NCI-H1048 (cell line): ENCODE measurements around the gene DSCAM.

Experiments
- DNase-seq: peaks from one replicate; lab custom pipeline; 2025; lab: John Stamatoyannopoulos, UW

DSCAM gene

DNA sequence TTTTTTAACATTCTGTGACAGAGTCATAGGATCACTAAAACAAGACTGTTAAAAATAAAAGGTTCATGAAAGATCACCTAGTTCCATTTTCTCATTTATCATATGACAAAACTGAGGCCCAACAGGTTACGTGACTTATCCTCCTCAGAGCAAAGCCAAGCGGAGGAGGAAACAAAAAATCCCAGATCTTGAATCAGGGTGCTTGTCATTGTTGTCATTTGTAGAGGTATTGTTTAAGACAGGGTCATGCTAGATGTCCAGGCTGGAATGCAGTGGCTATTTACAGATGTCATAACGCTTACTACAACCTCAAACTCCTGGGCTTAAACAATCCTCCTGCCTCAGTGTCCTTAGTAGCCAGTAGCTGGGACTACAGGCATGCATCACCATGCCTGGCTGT, 293.2 kb downstream of the DSCAM start:
- DNase-seq: no peak

DNA sequence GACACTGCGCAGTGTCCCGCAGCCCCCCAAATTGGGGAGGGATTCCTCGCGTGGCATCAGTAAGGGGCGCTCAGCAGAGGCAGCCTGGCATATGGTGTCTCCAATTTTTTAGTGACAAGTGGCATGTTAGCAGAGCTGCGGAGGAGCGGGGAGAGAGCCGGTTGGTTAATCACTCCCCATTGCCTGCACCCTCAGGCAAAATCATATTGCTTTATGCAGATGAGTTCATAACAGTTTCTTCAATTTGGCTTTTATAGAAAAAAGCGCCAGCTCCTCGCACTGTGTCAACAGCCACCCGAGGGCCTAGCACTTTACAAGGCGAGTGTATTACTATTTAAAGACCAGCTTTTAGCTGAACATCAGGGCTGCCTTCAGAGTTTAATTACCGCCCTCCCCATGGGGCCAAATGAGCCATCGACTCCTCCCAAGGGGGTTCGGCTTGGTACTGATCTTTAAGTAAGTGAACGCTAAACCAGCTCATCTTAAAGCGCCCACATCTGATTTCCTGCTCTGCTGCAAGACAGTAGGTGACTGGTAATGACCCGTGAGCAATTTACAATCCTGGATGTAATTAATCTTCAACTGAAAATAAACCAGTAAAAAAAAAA, 298.9 kb downstream of the DSCAM start:
- no peak for DNase-seq

- no peak for DNase-seq
These were observed 300.3 kb downstream of the DSCAM start for GRCh38 chr21:40546647-40547046.

- DNase-seq: no peak
These were observed 306.7 kb downstream of the DSCAM start for GRCh38 chr21:40540216-40540615.

DNA sequence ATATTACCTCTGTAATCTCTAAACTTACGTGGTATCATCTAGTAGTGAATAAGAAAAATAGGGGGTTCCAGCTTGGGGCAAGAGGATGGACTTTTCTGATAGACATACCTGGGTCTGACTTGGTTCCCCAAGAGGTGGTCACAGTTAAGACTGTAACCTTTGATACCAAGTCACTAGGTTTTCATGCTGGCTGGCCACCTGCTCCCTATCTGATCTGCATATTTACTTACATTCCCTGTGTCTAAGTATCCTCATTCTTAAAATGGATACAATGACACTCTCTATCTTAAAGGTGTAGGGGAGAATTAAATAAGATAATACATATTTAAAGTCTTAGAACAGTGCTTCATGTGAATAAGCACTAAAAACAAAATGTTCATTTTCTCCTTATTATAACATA, 312.1 kb downstream of the DSCAM start:
- no peak for DNase-seq

DNA sequence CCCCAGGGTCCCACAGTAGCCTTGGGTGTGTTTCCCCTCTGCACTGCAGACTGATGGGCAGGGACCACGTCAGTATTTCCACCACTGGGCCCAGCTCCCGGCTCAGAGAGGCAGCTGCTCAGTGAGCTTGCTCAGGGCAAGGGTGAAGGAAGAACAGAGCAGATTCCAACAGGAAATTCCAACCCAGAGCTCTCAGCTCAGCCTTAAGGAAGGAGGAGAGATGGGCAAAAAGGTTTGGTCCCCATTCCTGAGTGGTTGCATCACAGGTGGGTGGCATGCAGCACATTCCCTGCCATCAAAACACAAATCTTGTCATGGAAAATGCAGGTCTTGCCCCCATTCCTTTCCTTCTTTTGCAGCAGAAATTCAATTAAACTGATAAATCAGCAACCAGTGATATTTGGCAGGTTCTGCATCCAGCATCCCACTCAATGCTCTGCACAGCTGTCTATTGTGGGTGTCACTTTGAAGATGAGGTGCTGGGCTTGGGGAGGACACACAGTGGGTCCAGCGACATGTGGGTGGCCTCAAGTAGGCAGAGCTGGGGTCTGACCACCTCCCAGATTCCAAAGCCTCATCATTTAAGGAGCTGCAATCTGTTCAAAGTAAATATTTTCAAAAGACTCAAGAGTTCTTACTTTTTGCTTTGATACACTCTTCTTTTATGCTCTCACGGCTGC, 315.4 kb downstream of the DSCAM start:
- DNase-seq: no peak

GRCh38 chr21:40531016-40531415, 315.9 kb downstream of the DSCAM start:
- no peak for DNase-seq

DNA sequence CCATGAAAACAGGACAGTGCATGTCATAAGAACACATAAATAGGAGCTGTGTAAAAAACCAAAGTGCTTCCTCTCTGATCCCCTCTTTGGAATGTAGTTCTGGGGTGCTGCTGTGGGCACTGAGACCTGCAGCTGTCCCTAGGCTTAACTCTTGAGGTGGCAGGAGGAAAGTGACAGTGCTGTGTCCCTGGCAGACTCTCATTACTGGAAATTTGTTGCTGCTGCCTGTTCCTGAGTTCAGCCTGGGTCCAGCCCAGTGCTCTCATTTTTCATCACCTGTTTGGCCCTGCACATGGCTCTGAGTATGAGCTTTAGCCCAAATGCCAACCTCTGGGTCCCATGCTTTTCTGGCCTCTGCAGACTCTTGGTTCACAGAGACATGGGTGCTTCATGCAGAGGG, 329.3 kb downstream of the DSCAM start:
- DNase-seq: no peak

- no peak for DNase-seq
These were observed 330.6 kb downstream of the DSCAM start for GRCh38 chr21:40516335-40516734.

DNA sequence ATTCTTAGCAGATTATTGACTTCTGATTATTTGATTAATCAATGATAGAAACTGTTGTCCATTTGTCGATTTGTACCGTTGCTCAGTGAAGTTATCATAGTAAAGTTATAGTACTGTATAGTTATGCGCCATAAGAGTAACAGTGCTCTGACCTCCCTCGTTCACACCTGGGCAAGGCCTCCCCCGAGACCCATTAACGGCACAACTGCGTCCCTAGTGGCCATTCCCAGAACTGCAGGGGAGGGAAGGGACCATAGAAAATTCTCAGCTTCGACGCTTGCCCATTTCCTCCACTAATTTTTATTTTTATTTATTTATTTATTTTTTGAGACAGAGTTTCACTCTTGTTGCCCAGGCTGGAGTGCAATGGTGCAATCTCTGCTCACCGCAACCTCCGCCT, 334.4 kb downstream of the DSCAM start:
- DNase-seq: no peak

- no peak for DNase-seq
These were observed 339.0 kb downstream of the DSCAM start for GRCh38 chr21:40507978-40508377.

- no peak for DNase-seq
These were observed 341.3 kb downstream of the DSCAM start for GRCh38 chr21:40505681-40506080.

DNA sequence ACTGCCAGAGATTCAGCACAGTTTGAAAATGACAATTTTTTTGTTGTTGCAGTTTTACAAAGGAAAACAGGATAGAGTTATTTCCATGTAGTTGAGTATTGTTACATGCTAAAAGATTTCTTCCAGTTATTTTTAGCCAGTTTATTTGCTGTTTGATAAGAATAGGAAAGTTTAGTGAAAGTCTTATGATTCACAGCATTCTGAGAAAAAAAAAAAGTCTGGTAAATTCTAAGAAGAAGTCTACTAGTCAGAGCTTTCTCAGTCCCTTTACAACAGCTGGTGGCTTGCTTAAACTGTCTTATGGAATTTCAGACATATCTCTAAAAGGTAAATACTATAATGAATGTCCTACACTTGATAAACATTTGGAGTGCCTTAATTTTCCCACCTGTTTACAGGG, 341.7 kb downstream of the DSCAM start:
- no peak for DNase-seq

DNA sequence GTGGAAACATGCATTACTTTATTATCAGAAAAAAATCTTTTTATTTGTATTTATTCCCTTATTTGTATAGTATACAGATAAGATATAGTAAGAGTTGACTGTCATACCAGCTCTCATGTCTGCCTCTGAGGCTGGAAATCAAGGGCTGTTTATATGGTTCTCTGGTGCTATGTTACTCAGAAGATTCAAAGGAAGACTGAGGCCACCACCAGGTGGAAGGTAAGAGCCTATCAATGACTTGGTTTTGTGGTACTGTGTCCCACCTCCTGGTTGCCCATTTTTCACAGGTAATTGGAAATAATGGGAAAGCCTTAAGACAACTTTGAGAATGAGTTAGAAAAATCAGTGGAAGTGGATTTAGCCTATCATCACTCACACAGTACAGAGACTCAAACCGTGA, 342.1 kb downstream of the DSCAM start:
- no peak for DNase-seq

- DNase-seq: no peak
These were observed 350.8 kb downstream of the DSCAM start for GRCh38 chr21:40496116-40496515.

GRCh38 chr21:40490408-40490807, 356.6 kb downstream of the DSCAM start:
- no peak for DNase-seq

DNA sequence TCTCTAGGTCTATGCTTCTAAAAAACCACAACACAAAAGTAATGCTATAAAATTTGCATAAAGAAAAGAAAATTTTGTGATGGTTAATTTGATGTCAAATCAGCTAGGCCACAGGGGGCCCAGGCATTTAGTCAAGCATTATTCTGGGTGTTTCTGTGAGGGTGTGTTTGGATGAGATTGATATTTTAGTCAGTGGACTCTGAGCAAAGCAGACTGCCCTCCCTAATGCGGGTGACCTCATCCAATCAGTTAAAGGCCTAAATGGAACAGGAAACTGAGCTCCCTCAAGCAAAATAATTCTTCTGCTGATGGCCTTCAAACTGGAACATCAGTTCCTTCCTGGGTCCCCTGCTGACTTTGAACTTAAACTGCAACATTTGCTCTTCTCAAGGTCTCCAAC, 358.0 kb downstream of the DSCAM start:
- no peak for DNase-seq

- no peak for DNase-seq
These were observed 365.2 kb downstream of the DSCAM start for GRCh38 chr21:40481764-40482163.

GRCh38 chr21:40474513-40474912, 372.4 kb downstream of the DSCAM start:
- DNase-seq: no peak

DNA sequence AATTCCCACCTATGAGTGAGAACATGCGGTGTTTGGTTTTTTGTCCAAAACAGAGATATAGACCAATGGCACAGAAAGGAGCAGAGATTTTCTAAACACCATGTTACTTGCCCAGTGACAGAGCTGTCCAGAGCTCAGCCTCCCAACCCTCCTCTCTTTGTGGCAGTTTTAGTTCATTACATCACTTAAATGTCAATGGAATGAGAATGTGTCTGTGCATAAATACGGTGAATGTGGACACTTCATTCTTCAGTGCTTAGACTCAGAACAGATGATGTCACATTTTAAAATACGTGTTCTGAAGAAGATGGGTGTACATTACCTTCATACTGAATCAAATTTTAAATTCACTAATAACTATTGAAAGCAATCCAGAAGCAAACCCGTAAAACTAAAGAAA, 374.9 kb downstream of the DSCAM start:
- DNase-seq: no peak

DNA sequence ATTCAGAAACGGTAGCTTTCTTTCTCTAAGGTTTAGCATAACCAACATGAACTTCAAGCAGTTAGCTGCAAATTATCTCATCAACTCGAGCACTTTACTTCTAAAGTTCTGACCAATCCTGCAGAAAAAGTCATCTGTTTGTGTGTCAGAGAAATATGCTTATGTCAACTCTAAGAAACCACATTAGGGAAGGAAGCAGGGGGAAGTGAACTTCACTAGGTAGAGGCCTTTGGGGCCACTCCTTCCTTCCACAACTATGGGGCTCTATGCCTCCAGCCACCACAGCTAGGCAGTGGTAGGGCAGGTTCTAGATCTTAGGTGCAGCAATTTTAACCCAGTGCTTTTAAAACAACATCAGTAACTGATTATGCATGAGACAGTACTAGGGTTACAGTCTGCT, 375.9 kb downstream of the DSCAM start:
- DNase-seq: no peak

DNA sequence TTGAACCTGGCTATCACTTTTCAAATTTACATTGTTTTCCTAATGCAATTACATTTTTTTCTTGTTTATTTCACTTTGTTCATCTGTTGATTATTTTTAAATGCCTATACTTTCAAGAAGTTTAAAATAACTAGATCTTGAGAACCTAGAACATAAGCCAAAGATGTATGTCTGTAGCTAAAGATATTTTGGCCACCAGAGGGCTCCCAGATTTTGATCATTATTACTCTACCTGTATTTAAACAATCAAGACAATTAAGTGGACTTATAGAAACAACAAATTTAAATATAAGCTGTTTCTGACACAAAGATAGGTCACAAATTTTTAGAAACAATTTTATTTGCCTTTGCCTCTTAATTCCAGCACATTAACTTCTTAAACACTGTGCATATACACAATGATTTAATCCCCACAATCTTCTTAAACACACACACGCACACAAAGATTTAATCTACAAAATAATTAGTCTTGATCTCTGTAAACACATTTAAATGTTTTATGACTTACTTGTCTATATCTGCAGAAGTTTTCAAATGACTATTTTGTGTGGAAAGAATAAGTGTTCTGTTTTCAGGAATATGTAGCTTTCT, 380.0 kb downstream of the DSCAM start:
- no peak for DNase-seq

DNA sequence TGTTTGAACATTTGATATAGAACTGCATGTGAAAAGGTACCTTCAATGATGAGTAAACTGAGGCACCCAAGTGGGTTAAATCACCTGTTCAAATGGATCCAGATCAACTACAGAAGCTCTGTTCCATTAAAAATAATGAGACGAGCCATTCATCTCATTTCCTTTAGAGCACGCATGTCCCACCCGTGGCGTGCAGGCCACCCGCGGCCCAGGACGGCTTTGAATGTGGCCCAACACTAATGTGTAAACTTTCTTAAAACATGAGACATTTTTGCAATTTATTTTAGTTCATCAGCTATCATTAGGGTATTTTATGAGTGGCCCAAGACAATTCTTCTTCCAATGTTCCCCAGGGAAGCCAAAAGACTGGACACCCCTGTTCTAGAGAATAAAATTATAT, 381.6 kb downstream of the DSCAM start:
- no peak for DNase-seq

DNA sequence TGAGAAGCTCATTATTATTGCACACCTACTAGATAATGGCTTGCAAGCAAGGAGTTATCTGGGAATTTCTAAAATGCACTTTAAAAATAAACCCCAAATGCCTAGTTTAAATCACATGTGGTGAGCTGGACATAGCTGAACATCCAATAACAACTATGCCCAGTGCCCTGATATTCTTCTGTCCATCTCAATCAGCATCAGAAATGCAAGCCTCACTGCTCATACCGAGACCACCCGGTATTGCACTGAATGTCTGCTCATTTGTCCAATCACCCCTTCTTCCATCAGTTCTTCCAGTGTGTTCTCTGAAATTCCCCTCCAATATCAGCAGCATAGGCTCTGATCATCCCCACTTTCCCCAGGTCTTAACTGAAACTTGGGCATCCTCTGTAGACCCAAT, 383.8 kb downstream of the DSCAM start:
- DNase-seq: no peak
